Astrocyte of the hippocampus (primary cell): Measurements from ENCODE around the gene FAM24B.
A peak's percentile ranks its signal among the peaks of the same experiment; 100 is the strongest.
"Not testable (repeated sequence)": the region's sequence is repeated elsewhere in the genome, so short reads cannot be mapped to it uniquely, and the experiment has no call there.

Experiments
- DNase-seq: peaks from one replicate; pipeline ENCODE4 v3.0.0; 2011; ENCODE audit warnings: low read depth, low spot score

The FAM24B gene

GRCh38 chr10:122859527-122859926 is 19.9 kb downstream of the FAM24B start:
- DNase-seq = no peak

DNA sequence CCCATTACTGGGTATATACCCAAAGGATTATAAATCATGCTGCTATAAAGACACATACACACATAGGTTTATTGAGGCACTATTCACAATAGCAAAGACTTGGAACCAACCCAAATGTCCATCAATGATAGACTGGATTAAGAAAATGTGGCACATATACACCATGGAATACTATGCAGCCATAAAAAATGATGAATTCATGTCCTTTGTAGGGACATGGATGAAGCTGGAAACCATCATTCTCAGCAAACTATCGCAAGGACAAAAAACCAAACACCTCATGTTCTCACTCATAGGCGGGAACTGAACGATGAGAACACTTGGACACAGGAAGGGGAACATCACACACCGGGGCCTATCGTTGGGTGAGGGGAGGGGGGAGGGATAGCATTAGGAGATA is 21.3 kb downstream of the FAM24B start:
- not testable (repeated sequence) for DNase-seq

- no peak for DNase-seq
These were observed 22.5 kb downstream of the FAM24B start for GRCh38 chr10:122856902-122857301.

GRCh38 chr10:122855745-122856144 is 23.6 kb downstream of the FAM24B start:
- DNase-seq = no peak

GRCh38 chr10:122854648-122855047 is 24.7 kb downstream of the FAM24B start:
- DNase-seq = peak; percentile 53

GRCh38 chr10:122853665-122854313 is 25.6 kb downstream of the FAM24B start:
- DNase-seq = no peak

DNA sequence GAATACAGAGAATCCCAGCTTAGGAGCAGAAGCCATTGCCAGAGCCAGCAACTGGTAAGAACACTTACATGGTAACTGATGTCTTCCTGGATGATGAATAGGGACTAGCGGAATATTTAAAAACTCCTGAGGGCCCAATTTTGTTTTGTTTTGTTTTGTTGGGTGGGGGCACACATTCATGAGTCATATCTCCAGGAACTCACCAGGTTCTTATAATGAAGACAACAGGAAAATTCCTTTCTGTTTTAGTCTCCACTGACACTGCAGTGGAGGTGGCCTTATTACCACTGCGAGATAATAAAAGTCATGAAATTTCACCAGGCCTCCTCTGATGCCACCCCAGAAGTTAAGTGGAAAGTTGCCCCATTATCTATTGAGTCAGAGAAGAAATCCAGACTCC is 27.1 kb downstream of the FAM24B start:
- peak; percentile 45 for DNase-seq

DNA sequence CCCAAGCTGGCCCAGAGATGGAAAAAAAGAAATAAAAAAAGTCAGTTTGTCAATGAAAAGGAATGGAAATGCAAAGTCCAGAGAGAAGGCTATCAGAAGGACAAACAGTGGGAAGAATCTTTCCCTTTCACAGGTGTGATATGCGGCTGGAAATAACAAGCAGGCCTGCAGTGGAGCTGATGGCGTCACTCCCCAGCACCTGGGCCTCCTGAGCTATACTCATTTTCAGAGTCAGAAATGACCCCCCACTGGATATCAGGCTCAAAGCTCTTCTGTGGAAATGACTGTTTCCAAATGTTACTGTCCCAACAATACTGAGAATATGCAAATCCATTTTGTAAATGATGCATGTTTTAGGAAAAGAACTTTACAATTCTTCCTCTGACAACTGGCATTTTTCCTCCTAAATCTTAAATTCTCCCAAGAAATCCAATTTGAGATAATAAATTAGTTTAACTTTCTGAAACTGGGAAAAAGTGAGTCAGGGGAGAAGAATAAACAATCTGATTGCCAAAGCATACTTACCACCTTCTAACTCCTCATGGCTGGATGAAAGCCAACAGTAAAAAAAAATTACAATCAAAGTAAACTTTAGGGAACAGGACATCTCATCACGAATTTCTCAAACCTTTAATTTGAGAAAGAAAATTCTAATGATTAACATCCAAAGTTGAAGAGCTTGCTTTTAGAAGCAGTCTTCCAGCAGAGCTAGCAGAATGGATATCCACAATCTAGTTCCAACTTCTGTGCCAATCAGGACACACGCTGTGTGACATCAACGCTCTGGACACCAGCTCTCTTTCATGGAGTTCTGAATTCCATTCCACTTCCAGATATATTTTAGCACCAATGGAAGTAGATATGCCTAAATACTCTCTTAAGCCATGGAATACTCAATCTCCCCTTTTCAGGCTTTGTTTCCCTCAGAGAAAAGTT is 28.4 kb downstream of the FAM24B start:
- DNase-seq = peak; percentile 77

DNA sequence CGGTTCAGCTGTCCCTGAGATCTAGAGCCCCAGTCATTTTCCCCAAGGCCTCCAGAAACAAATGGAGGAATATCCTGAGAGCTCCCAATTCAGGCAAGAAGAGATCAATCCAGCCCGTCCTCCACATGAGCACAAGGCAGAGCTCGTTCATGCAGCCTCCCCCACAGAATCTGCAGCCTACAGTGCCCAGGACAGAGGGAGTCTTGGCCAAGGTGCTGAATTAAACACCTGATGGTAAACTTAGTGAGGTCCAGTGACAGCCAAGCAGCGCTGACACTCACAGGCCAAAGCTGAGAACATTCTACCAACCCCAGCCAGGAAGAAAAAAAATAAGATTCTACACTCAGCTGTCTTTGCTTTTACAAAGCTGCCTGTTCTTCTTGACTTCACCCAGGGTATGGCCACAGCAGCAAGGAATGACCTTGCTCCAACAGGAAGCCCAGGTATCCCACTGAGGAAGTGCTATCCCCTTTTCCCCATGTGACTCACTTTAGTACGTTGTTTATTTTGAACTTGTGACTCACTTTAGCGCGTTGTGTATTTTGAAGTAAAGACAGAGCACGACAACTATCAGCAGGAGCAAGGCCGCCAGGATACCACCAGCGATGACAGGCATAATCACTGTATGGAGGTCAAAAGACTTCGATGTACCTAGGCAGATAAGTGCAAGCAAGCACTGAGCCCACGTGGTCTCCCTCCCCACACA is 29.3 kb downstream of the FAM24B start:
- DNase-seq = no peak

- no peak for DNase-seq
These were observed 30.3 kb downstream of the FAM24B start for GRCh38 chr10:122849090-122849489.

GRCh38 chr10:122847782-122848604 is 31.4 kb downstream of the FAM24B start:
- DNase-seq = no peak

DNA sequence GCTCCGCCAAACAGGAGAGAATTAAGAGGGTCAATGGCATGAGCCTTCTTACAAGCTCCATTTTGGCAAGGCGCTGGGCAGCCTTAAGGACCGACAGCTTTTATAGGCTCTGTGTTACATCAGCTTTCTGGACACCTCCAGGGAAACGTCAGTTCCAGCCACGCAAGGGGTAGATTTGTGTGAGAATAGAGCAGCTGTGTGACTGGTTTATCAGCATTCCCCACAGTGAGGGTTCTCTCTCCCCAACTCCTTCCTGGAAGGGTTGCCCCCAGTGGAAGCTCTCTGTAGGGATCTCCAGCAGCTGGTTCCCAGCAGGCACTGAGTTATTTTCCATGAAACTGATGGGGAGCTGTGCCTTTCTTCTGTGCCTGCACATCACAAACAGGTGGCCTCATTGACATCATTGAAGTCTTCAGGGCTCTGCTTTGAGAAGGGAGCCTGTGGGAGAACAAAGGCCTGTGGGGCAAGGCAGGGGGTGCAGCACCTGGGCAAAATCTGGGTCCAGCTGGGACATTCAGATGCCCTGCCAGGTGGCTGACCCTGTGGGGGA is 33.5 kb downstream of the FAM24B start, which contains the start of gene CUZD1:
Gene CUZD1 (minus strand): TSS at position 75 of the 550 bp plus-strand sequence. CDS start 14 bp downstream, at position 61.
- DNase-seq = no peak

- no peak for DNase-seq
These were observed 35.2 kb downstream of the FAM24B start for GRCh38 chr10:122844146-122844545.

DNA sequence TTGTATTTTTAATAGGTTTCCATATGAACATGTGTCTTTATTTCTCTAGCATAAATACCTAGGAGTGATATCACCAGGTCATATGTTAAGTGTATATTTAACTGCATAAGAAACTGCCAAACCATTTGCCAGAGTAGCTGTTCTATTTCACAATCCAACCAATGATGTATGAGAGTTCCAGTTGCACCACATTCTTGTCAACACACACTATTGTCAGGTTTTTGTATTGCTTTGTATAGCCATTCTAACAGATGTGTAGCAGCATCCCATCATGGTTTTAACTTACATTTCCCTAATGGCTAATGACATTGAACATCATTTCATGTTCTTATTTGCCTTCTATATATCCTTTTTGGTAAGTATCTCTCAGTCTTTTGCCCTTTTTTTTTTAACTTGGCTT is 37.8 kb downstream of the FAM24B start:
- no peak for DNase-seq

DNA sequence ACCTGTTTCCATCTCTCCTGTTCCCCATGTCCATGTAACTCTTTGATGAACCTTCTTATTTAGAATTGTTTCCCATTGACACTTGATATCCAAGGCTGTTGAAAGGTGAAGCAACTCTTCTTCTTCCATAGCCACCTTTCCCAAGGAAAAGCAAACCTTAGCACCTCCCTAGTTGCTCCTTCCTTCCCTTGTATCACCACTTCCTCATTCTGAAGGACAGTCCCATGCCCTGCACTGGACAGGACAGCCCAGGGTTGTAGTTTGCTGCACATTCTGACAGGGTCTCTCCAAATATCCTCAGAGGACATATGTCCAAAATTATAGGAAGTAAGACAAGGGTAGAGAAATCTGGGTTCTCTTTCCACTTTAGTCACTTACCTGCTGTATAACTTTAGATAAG is 39.9 kb downstream of the FAM24B start:
- no peak for DNase-seq

GRCh38 chr10:122838880-122839279 is 40.5 kb downstream of the FAM24B start:
- DNase-seq = no peak

- DNase-seq = no peak
These were observed 43.5 kb downstream of the FAM24B start for GRCh38 chr10:122835908-122836307.

DNA sequence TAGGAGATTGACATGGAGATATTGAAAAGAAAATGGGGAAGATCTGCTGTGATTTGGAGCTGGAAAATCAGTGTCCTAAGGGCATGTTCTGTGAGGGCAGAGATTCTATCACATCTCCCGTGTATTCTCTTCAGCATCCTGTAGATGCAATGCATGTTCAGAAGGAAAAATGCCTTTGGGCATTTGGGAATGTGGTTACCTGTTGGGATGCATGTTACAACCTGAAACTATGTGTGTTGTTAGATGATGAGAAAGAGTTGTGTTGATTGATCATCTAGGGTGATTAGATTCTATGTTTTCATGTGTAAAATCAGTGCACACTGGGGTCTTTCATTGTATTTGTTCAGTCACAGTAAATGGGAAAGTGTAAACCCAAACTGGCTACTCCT is 48.4 kb downstream of the FAM24B start:
- no peak for DNase-seq

DNA sequence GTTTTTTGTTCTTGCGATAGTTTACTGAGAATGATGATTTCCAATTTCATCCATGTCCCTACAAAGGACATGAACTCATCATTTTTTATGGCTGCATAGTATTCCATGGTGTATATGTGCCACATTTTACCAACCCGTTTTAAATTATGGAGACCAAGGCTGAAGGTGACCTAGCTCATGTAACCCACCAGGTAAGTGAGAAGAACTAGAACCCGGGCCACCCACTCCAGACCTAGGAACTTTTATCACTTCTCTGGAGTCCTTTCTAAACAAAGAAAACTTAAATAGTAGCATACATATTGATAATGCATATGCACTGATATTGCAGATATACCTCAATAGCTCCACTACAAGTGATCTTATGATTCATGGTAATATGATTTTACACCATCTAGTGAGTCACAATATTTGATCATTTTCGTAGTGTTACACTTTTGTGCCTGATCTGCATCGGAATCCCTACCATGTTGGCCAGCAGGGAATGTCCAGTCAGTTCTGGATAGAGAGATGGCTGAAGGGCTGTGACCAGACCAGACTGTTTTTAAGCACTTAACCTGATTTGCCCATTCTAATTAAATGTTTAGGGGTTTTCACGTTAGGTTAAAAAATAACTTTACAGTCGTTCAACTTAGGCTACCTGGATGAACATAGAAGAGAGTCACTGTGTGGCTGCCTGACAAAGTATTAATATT is 49.0 kb downstream of the FAM24B start:
- no peak for DNase-seq

GRCh38 chr10:122829454-122829853 is 49.9 kb downstream of the FAM24B start:
- no peak for DNase-seq
